ENCODE measurements around the gene MANSC4. TPM values are rescaled to one million over a fixed set of nuclear protein-coding genes. Genes with fewer than 3 reads are reported as not detected.

MANSC4 gene
- polyA plus RNA-seq (0.43 and 0.54 TPM in 2 replicates), polyA minus RNA-seq (not detected in 2 replicates)

GRCh38 chr12:27779920-27780611, at the start of gene MANSC4, which contains the start of gene KLHL42:
Gene MANSC4, minus strand, starts transcription at chr12:27780236. Its CDS starts 8,960 bp downstream, at chr12:27771276.
Gene KLHL42, plus strand, starts transcription at chr12:27780233. Its CDS starts 98 bp downstream, at chr12:27780331.
- no peaks in the 10 kb centered on the region for H3K9me2 ChIP-seq (ENCODE audit: insufficient read depth, low read length)
- H3K4me2 ChIP-seq (ENCODE audit: low read length): peak within 1 kb of the TSS; percentile 83
- peaks cover 47% of the 10 kb centered on the region for H3K79me2 ChIP-seq (replicated peaks; ENCODE audit: insufficient read depth, low read length)
- H3K36me3 ChIP-seq (ENCODE audit: insufficient read depth, low read length): no peaks in the 10 kb centered on the region
- no peak for TF ChIP-seq RAD21 (conservative IDR thresholded peaks at IDR 0.05)
- no peak for TF ChIP-seq SMC3 (conservative IDR thresholded peaks at IDR 0.05; ENCODE audit: poor library complexity)
- peak; percentile 13 for TF ChIP-seq MXI1 (conservative IDR thresholded peaks at IDR 0.05; ENCODE audit: poor library complexity, severe bottlenecking)
- no peak for TF ChIP-seq EZH2 (IDR thresholded peaks at IDR 0.05; ENCODE audit: borderline replicate concordance, insufficient read depth, low read length, poor library complexity, severe bottlenecking)
- TF ChIP-seq CTCF (IDR thresholded peaks at IDR 0.05; ENCODE audit: poor library complexity, severe bottlenecking): no peak
- no peak for TF ChIP-seq TAF1 (IDR thresholded peaks at IDR 0.05; ENCODE audit: low read depth)
- no peak for TF ChIP-seq EP300 (conservative IDR thresholded peaks at IDR 0.05; ENCODE audit: poor library complexity, severe bottlenecking)
- peak; percentile 6 for TF ChIP-seq REST (IDR thresholded peaks at IDR 0.05; ENCODE audit: borderline replicate concordance)
- peak; percentile 7 for TF ChIP-seq POLR2AphosphoS5 (IDR thresholded peaks at IDR 0.05)
- no peaks in the 10 kb centered on the region for H3K27me3 ChIP-seq (ENCODE audit: insufficient read depth, low read depth, low read length)
- no peaks in the 10 kb centered on the region for H4K20me1 ChIP-seq (ENCODE audit: insufficient read depth)
- peak within 1 kb of the TSS; percentile 92 for H3K9ac ChIP-seq (ENCODE audit: low read length)
- peak within 1 kb of the TSS; percentile 95 for H3K4me3 ChIP-seq (ENCODE audit: low read length)
- peaks cover 4% of the 10 kb centered on the region for H3F3A ChIP-seq (ENCODE audit: insufficient read depth, low read length, poor library complexity, severe bottlenecking)
- peak within 1 kb of the TSS; percentile 89 for H2AFZ ChIP-seq (ENCODE audit: low read depth, low read length)
- no peaks in the 10 kb centered on the region for H3K9me3 ChIP-seq (ENCODE audit: low read length)
- peak within 1 kb of the TSS; percentile 91 for H3K27ac ChIP-seq (ENCODE audit: low read length)

GRCh38 chr12:27828196-27828595, 48.2 kb upstream of the MANSC4 start:
- TF ChIP-seq POLR2AphosphoS5 (IDR thresholded peaks at IDR 0.05): no peak
- Histone ChIP-seq H3K9me2 (ENCODE audit: insufficient read depth, low read length) (no peaks in the 10 kb centered on the region), H3K36me3 (ENCODE audit: insufficient read depth, low read length) (no peaks in the 10 kb centered on the region), H3K27me3 (ENCODE audit: insufficient read depth, low read depth, low read length) (no peaks in the 10 kb centered on the region), H4K20me1 (ENCODE audit: insufficient read depth) (no peaks in the 10 kb centered on the region), H3K9me3 (ENCODE audit: low read length) (no peaks in the 10 kb centered on the region), H2AFZ (ENCODE audit: low read depth, low read length) (no peak overlapping the region), H3K4me3 (ENCODE audit: low read length) (no peak overlapping the region), H3K79me2 (replicated peaks; ENCODE audit: insufficient read depth, low read length) (no peaks in the 10 kb centered on the region), H3K4me2 (ENCODE audit: low read length) (no peak overlapping the region), H3K9ac (ENCODE audit: low read length) (no peak overlapping the region), H3F3A (ENCODE audit: insufficient read depth, low read length, poor library complexity, severe bottlenecking) (no peaks in the 10 kb centered on the region), H3K27ac (ENCODE audit: low read length) (no peak overlapping the region)

Measured in neural cell (in vitro differentiated cells).